ENCODE results near the gene SMARCC2.
"Not testable (repeated sequence)": the region's sequence is repeated elsewhere in the genome, so short reads cannot be mapped to it uniquely, and the experiment has no call there.

The SMARCC2 gene

DNA sequence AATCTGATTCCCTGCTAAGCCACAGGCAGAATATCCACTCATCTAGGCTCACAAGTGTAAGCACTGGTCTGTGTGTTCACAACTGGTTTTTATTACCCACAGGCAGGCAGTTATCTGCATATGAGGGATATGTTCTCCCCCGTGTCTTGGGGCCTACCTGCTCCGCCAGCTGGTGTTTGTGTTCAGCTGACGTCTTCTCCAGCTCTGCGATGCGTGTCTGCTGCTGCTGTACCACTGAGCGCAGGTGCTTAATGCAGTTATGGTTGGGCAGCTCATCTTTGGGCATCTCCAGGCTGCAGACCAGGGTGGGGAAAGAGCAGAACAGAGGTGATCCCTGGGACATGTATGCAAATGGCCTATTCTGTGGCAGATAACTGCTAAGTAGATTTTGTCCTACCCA is 18.7 kb upstream of the SMARCC2 start:
- DNase-seq (ENCODE audit: low spot score), result no peak

GRCh38 chr12:56206452-56207166 is 17.3 kb upstream of the SMARCC2 start:
- peak; percentile 80 for DNase-seq (ENCODE audit: low spot score)

DNA sequence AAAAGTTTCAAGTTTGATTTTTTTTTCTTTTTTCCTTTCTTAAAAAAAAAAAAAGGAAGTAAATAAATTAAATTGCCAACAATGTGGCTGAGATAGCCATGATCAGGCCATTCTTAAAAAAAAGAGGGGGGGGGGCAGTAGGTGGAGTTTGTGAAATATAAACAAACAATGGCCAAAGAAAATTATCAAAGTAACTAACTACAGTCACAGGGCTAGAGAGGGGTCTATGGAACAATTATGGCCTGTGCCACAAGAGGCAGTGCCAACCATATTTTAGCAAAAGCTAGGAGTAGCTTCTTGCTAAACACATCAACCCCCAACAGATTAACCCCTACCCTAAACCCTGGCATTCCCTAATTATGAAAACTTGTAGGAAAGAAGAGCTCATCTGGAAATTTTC is 16.2 kb upstream of the SMARCC2 start:
- no peak for DNase-seq (ENCODE audit: low spot score)

DNA sequence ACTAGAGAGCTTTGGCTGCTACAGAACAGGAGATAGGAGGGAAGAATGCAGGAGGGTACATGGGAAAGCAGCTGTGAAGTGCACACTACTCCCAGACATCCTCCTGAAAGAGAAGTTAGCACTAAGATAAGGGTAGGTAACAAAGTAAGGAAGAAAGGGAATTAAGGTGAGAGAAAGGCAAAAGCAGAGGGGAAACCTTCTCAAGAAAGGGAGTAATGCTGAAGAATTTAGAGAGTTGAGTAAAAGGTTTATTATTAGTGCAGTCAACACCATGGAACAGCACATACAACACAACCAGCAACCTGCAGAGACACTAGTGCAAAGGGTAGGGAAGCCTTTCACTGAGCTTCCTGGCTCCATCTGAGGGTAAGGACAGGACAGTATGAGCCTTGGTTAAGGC is 15.0 kb upstream of the SMARCC2 start:
- DNase-seq (ENCODE audit: low spot score), result no peak

DNA sequence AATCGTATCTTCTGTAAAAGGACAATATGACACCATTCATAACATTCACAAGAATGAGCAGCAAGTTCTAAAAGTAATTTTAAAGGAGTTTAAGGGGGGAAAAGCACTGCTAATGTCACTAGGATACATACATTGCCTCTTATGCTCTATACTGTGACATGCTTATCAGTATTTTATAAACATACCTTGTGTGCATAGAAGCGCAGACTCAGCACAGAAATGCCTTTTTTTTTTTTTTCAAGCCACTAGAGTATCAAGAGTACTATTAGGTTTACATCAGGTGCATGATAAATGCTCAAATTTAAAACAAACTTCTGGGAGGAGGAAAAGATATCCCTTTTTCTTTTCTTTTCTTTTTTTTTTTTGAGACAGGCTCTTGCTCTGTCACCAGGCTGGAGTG is 13.6 kb upstream of the SMARCC2 start:
- no peak for DNase-seq (ENCODE audit: low spot score)

- DNase-seq (ENCODE audit: low spot score), result no peak
Measured at GRCh38 chr12:56202366-56202765, 13.1 kb upstream of the SMARCC2 start.

DNA sequence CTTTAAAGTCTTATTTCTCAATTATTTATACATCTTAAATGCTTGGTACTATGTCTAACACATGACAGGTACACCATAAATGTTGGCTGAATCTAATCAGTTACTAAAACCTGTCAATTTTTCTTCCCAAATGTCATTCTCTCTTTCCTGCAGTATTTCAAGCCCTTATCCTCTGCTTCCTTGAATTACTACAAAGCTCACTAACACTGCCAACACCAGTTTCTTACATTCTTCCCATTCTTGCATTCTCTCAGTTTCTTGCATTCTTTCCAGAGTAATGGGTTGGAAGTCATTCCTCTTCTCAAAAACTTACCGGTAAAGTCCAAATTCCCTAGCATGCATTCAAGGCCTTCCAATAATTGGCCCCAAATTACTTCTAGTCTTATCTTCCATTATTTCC is 9.6 kb upstream of the SMARCC2 start:
- no peak for DNase-seq (ENCODE audit: low spot score)

- DNase-seq (ENCODE audit: low spot score), result no peak
Measured at GRCh38 chr12:56197921-56198635, 8.8 kb upstream of the SMARCC2 start.

DNA sequence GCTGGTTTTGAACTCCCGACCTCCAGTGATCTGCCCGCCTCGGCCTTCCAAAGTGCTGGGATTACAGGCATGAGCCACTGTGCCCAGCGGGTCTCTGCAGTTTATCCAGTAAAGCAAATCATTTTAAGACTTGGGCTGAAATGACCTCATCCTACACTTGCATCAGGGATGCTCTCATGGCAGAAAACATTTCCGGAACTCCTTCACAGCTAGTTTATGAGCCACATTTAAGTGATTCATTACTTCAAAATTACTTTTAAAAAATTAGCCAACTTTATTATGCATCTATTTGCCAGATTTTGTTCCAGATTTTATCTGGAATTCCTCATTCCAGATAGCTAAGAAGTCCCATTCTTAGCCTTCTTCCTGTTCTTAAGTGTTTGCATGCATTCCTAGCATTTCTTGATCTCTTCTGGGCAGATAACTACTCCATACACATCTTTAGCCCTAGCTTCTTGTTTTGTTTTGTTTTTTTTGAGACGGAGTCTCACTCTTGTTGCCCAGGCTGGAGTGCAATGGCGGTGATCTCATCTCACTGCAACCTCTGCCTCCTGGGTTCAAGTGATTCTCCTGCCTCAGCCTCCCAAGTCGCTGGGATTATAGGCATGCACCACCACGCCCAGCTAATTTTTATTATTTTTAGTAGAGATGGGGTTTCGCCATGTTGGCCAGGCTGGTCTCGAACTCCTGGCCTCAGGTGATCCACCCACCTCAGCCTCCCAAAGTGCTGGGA is 7.7 kb upstream of the SMARCC2 start:
- DNase-seq (ENCODE audit: low spot score), result not testable (repeated sequence)

DNA sequence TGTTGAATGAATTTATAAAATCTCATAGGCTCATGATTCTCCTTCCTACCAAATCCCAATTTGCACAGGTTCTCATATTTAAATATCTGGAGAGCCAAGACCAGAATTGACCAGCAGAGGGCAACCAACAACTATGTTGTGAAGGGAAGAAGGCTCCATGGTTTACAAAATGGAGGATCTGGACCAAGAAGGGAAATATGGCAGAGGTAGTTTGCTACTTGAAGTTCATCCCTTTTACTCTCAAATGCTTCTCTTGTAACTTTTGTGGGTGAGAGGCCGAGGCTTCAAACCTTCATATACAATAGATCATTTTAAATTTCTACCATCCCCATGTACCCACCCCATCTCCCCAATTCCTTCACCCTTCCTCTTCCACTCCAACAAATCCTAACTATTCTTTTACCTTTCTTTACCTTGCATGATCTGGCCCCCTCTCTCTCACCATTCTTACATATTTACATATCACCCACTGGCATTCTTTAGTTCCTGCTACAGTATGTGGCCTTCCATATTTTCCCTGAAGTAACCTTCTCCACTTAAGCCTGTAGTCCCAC is 3.8 kb upstream of the SMARCC2 start:
- DNase-seq (ENCODE audit: low spot score), result peak; percentile 65

DNA sequence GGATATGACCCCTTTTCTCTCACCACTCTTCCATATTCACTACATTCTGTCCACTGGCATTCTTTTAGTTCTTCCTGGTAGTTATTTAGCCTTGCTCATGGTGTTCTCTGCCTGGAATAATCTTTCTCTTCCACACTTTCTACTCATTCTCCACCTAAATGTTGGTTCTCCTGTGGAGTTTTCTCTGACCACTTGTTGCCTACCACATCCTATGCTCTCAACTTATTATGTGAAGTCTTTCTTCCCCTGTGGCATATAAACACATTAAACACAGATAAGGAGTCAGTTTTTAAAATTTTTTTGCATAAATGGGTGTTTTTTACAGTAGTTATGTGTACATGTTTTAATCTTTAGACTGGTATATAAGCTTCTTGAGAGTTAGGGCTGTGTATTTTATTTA is 3.3 kb upstream of the SMARCC2 start:
- no peak for DNase-seq (ENCODE audit: low spot score)

GRCh38 chr12:56190695-56191155 is 1.4 kb upstream of the SMARCC2 start:
- DNase-seq (ENCODE audit: low spot score), result no peak

- peak; percentile 87 for DNase-seq (ENCODE audit: low spot score)
Measured at GRCh38 chr12:56189918-56190694, 823 bp upstream of the SMARCC2 start.

- DNase-seq (ENCODE audit: low spot score), result no peak
Measured at GRCh38 chr12:56188778-56189098, 545 bp downstream of the SMARCC2 start.

GRCh38 chr12:56188131-56188777 is 1.0 kb downstream of the SMARCC2 start:
- no peak for DNase-seq (ENCODE audit: low spot score)

DNA sequence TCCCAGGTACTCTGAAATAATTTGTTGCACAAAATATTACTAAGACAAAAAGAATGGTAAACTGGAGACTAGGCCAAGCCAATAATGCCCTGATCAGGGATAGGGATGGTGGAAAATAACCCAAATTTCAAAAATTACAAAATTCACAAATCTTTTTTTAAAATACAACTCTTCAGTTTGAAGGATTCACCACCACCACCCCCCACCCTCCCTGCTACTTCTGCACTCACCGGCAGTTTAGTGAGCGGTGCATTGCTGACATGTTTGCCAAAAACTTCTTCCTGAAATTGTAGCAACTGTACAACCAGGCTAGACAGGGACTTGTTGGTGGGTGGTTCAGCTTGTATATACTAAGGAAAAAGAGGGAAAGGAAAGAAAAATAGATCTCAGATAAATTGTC is 2.3 kb downstream of the SMARCC2 start:
- no peak for DNase-seq (ENCODE audit: low spot score)

DNA sequence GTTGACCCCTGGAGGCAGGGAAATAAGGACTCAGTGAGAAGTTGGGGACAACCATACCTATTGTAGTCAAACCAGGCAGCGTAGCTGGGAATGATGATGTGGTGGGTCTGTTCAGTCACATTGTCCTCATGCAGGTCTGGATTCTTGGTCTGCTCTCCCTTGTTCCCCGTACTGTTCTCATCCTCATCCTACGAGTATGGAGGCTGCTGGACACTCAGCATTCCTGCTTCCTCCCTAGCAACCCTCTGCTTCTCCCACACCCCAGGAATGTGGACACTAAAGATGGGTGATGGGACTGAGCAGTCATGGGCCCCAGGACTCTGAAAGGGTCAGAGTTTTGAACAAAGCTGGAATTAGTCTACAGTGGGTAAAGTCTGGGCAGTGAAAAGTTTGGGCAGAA is 10.9 kb downstream of the SMARCC2 start:
- DNase-seq (ENCODE audit: low spot score), result no peak

DNA sequence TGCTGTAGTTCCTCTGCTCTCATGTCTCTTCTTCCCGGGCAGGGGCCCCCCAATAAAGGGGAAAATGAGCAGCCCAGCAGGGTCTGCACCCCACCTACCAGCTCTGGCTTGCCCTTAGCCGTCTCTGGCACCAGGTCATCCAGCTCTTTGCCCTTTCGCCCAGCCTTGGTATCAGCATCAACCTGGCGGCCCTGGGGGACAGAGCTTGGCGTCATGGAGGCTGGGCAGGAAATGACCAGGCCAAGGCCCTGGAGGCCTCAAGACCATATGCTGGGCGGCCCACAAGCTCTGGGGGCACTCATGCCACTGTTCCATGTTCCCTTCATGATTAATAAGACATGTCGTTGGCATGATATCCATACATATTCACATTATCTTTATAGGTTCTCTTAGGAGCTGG is 16.4 kb downstream of the SMARCC2 start:
- no peak for DNase-seq (ENCODE audit: low spot score)

DNA sequence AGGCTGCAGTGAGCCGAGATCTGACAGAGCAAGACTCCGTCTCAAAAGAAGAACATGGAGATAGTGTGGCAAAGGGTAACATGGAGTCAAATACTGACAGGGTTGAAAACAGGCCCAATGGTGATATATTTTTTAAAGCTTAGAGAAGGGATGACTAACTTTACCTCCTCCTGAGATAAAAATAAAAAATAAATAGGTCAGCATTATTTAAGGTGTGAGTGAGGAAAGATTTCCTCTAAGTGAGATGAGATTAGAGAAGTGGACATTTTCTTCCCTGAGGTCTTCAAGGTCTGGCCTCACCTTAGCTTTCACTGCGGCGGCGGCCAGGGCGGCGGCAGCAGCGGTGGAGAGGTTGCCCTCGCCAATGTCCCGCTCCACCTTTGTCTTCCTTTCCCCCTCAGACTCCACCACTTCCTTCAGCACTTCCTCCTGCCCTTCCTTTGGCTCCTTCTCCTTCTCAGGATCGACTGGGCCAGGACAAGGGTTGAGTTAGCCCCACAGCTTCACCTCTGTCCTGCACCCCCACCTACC is 20.0 kb downstream of the SMARCC2 start:
- DNase-seq (ENCODE audit: low spot score), result no peak

DNA sequence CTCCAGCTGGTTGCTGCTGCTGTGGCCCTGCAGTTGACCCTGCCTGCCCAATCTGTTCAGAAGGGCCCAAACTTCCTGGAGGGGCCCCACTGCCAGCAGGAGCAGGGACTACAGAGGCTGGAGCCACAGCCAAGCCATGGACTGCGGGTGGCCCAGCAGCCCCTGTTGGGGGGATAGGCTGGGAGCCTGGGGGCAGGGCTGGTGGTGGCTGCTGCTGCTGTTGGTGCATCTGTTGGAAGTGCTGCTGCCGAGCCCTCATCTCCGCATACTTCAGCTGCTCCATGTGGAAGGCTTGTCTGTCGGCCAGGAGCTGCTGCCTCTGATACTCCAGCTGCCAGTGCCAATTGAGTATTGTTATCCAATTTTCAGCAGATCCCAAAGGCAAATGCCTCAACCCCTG is 23.9 kb downstream of the SMARCC2 start:
- DNase-seq (ENCODE audit: low spot score), result no peak

GRCh38 chr12:56164345-56164729 is 24.9 kb downstream of the SMARCC2 start:
- no peak for DNase-seq (ENCODE audit: low spot score)

Data from D341Med (cell line).